Activated CD4-positive, CD25-positive, alpha-beta regulatory T cell (primary cell): ENCODE data around the gene PSMC5.
A peak's percentile ranks its signal among the peaks of the same experiment; 100 is the strongest.
"Not testable (repeated sequence)": the region's sequence is repeated elsewhere in the genome, so short reads cannot be mapped to it uniquely, and the experiment has no call there.

ENCODE experiments used
- DNase-seq, 4 experiments: peaks; one replicate each; lab custom pipeline; 2025; lab: John Stamatoyannopoulos, UW

Gene PSMC5

DNA sequence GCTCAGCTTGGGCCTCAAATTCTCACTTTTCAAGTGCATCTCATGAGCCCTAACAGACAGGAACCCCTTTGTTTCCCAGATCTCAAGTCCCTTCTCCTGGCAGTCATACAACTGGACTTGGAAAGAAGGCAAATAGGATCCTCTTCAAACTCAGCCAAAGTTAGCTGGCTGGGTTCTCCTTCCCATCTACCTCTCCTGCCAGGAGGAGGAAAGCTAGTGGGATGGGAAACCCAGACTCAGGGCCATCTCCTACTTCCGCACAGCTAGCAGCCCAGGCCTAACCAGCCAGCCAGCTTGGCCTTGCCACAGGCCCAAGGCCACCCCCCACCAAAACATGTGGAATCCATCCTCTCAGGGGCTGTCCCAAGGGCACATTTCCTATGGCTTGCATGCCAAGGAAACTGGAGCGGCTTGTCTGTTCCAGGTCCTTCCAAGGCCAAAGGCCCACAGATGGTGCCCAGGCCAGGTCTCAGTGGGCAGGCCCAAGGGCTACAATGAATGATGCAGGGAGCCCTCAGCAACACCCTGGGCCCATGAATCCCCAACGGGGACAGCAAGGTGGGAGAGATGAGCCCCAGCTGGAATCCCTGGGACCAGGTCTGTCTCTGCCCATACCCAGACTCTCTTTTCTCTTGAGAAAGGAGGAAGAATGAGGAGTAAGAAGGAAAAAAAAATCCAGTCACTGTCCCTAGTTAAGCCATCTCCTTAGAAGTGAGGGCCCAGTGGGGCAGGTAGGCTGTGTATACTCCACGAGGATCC, 13.5 kb downstream of the PSMC5 start:
- DNase-seq, result no peak

GRCh38 chr17:63841350-63842172, 14.3 kb downstream of the PSMC5 start:
- DNase-seq, result no peak

- peak in 2 of 4 experiments; percentile 35 to 51 for DNase-seq
Observed at GRCh38 chr17:63842173-63842539, 14.9 kb downstream of the PSMC5 start.

DNA sequence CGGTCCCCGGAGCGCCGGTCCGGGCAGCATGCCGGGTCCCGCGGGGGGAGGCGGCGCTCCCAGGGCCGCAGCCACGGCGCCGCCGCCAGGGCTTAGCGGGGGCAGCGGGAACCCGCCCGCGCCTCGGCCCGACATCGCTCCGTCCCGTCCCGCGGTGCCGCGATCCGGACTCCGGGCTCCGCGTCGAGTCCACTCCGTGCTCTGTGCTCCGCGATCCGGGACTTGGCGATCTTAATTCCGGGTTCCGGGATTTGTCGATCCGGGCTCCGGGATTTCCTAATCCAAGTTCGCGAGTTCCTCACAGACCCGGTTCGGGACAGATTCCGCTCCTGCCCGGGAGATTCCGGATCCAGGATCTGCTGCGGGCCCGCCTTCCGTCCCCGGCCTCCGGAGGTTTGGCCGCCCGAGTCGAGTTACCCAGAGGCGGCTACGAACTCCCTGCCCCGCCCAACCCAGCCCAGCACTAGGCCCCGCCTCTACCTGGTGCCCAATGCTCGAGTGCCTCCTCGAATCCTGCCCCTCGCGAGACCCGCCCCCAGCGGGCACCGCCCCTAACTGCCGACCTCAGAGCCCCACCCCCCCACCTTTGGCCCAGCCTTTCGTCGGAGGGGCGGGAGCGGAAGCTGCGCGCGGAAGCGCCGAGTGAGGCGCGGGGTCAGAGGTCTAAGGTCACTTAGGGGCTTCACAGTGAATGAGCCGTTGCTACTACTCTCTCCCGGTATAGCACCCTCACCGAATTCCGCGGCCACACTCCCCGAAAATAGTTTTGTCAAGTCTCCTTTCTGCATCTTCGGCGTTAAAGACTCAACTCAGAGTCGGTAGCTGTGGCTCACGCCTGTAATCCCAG, 15.5 kb downstream of the PSMC5 start, which contains the start of gene SMARCD2:
TSS of gene SMARCD2 (minus strand) at position 146 of the 847 bp plus-strand sequence. CDS start at position 135, 11 bp downstream.
- DNase-seq, result peak; percentile 98 to 99 (median 99)

DNA sequence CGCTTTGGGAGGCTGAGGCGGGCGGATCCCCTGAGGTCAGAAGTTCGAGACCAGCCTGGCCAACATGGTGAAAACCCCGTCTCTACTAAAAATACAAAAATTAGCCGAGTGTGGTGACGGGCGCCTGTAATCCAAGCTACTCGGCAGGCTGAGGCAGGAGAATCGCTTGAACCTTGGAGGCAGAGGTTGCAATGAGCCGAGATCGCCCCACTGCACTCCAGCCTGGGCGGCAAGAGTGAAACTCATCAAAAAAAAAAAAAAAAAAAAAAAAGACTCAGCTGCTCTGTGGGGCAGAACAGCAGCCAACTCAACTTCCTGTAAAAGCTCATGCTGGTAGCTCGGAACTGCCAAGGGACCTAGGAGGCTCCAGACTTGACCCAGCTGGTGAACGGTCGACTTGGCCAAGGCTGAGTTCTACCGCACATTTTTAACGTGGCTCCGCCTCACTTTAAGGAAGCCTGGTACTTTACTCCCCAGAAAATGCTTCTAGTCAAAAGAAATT, 16.2 kb downstream of the PSMC5 start:
- DNase-seq, result not testable (repeated sequence)

GRCh38 chr17:63843910-63844677, 16.9 kb downstream of the PSMC5 start:
- DNase-seq, result no peak

DNA sequence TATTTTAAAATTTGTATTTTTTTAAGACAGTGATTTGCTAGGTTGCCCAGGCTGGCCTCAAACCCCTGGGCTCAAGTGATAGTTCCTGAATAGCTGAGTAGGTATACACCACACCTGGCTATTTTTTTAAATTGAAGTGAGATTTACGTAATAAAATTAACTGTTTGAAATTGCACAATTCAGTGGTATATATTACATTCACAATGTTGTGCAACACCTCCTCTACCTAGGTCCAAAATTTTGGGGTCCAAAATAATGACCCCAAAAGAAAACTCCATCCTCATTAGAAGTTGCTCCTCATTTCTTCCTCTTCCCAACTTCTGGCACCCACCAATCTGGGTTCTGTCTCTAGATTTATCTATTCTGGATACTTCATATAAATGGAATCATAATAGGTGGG, 18.3 kb downstream of the PSMC5 start:
- DNase-seq, result no peak

- DNase-seq, result no peak
Observed at GRCh38 chr17:63847525-63848249, 20.5 kb downstream of the PSMC5 start.

GRCh38 chr17:63848834-63849689, 21.8 kb downstream of the PSMC5 start:
- DNase-seq, result peak; percentile 80 to 96 (median 94)

DNA sequence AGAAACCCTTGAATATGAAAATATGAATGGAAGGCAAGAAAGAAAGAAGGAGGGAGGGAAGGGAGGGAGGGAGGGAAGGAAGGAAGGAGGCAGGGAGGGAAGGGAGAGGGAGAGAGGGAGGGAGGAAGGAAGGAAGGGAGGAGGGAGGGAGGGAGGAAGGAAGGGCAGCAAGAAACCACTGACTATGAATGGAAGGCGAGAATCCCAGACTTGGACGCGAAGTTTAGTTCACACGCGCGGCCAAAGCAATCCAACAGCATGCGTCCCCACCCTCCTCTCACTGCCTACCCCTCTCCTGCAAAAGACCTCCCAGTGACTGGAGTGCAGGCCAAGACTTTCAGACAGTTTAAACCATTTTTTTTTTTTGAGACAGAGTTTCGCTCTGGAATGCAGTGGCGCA, 23.2 kb downstream of the PSMC5 start:
- no peak for DNase-seq

GRCh38 chr17:63853260-63853659, 26.0 kb downstream of the PSMC5 start:
- DNase-seq, result no peak

GRCh38 chr17:63854709-63855108, 27.5 kb downstream of the PSMC5 start:
- DNase-seq, result no peak

DNA sequence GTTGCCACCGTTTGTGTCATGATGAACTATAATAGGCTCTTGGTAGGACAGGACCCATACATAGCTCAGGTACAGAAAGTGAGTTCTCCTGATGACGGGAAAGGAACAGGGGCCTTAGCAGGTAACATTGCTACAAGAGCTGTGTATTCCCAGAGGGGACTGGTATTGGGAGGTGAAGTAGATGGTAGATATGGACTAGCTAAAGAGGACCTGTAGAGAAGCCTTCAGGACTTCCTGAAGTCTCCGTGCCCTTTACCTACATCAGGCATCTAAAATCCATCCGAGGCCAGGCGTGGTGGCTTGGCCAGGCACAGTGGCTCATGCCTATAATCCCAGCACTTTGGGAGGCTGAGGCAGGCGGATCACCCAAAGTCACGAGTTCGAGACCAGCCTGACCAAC, 28.0 kb downstream of the PSMC5 start:
- no peak for DNase-seq

GRCh38 chr17:63856425-63856824, 29.2 kb downstream of the PSMC5 start:
- DNase-seq, result not testable (repeated sequence)

DNA sequence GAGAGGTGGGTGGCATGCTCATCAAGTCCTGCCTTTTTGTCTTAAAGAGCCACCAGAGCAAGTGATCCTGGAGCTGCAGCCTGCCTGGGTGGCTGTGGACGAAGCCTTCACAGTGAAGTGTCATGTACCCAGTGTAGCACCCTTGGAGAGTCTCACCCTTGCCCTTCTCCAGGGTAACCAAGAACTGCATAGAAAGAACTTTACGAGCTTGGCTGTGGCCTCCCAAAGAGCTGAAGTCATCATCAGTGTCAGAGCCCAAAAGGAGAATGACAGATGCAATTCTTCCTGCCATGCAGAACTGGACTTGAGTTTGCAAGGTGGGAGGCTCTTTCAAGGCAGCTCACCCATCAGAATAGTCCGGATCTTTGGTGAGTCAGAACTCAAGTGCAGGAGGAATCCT, 32.0 kb downstream of the PSMC5 start:
- no peak for DNase-seq

- not testable (repeated sequence) for DNase-seq
Observed at GRCh38 chr17:63866625-63867024, 39.4 kb downstream of the PSMC5 start.

- DNase-seq, result not testable (repeated sequence)
Observed at GRCh38 chr17:63869491-63870291, 42.5 kb downstream of the PSMC5 start.

- DNase-seq, result not testable (repeated sequence)
Observed at GRCh38 chr17:63870292-63870665, 43.0 kb downstream of the PSMC5 start.
